Activated T-cell treated with anti-CD3 and anti-CD28 coated beads, Interleukin-2, amount 50 U/mL, for 24 hours (primary cell): ENCODE results near the gene PLPP3.
"Not testable (repeated sequence)": the region's sequence is repeated elsewhere in the genome, so short reads cannot be mapped to it uniquely, and the experiment has no call there.

Experiments used
- DNase-seq: peaks from one replicate; pipeline ENCODE4 v3.0.0-alpha.2; 2020
- H3K27ac Mint-ChIP-seq: 2 replicates; pipeline ENCODE4 v1.8.0; 2020; ENCODE audit warnings: mild to moderate bottlenecking, mixed read lengths
- H3K27me3 Mint-ChIP-seq: 2 replicates; pipeline ENCODE4 v1.8.0; 2020; ENCODE audit warnings: mixed read lengths
- H3K36me3 Mint-ChIP-seq: 2 replicates; pipeline ENCODE4 v1.8.0; 2020; ENCODE audit warnings: low read depth, mixed read lengths
- H3K4me1 Mint-ChIP-seq: 2 replicates; pipeline ENCODE4 v1.8.0; 2020; ENCODE audit warnings: low read depth, mixed read lengths
- H3K4me3 Mint-ChIP-seq: 2 replicates; pipeline ENCODE4 v1.8.0; 2020; ENCODE audit warnings: mild to moderate bottlenecking, moderate library complexity, mixed read lengths
- H3K9me3 Mint-ChIP-seq: 2 replicates; pipeline ENCODE4 v1.8.0; 2020; ENCODE audit warnings: mixed read lengths

The PLPP3 gene

GRCh38 chr1:56578963-56579875, at the start of gene PLPP3:
PLPP3 (minus strand) TSS chr1:56579563; CDS start chr1:56579016, 547 bp downstream.
- Mint-ChIP-seq H3K4me1 (peaks cover 9% of the 10 kb centered on the region), H3K36me3 (no peaks in the 10 kb centered on the region), H3K27me3 (peaks cover 56% of the 10 kb centered on the region), H3K27ac (no peak within 1 kb of the TSS), H3K4me3 (peak within 1 kb of the TSS; percentile 75), H3K9me3 (no peaks in the 10 kb centered on the region)
- peak; percentile 31 for DNase-seq

GRCh38 chr1:56627636-56628039, 48.3 kb upstream of the PLPP3 start:
- H3K36me3 Mint-ChIP-seq, result no peaks in the 10 kb centered on the region
- no peak overlapping the region for H3K27ac Mint-ChIP-seq
- peaks cover 2% of the 10 kb centered on the region for H3K9me3 Mint-ChIP-seq
- no peaks in the 10 kb centered on the region for H3K4me1 Mint-ChIP-seq
- DNase-seq, result no peak
- H3K27me3 Mint-ChIP-seq, result peaks cover 18% of the 10 kb centered on the region
- H3K4me3 Mint-ChIP-seq, result no peak overlapping the region

- Mint-ChIP-seq H3K9me3 (peaks cover 2% of the 10 kb centered on the region), H3K36me3 (no peaks in the 10 kb centered on the region), H3K4me1 (no peaks in the 10 kb centered on the region), H3K27me3 (peaks cover 14% of the 10 kb centered on the region), H3K4me3 (no peak overlapping the region), H3K27ac (no peak overlapping the region)
- no peak for DNase-seq
Observed at GRCh38 chr1:56627019-56627635, 47.8 kb upstream of the PLPP3 start.

DNA sequence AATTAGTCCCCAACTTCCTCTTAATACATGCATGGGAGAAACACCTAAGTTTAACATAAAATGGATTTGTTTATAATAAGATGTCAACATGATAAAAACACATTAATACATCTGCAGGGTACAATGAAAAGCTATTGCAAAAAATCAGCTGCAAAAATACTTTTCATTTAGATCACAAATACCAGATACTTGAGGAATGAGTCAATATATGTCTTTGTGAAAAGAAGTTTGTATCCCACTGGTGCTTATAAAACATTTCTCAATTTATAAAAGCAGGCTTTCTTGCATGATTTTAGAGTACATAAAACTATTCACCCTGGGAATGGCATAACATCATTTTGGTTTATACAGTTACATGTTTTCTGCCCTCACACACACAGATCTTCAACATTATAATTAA, 47.2 kb upstream of the PLPP3 start:
- DNase-seq, result no peak
- Mint-ChIP-seq H3K4me3 (no peak overlapping the region), H3K27ac (no peak overlapping the region)

DNA sequence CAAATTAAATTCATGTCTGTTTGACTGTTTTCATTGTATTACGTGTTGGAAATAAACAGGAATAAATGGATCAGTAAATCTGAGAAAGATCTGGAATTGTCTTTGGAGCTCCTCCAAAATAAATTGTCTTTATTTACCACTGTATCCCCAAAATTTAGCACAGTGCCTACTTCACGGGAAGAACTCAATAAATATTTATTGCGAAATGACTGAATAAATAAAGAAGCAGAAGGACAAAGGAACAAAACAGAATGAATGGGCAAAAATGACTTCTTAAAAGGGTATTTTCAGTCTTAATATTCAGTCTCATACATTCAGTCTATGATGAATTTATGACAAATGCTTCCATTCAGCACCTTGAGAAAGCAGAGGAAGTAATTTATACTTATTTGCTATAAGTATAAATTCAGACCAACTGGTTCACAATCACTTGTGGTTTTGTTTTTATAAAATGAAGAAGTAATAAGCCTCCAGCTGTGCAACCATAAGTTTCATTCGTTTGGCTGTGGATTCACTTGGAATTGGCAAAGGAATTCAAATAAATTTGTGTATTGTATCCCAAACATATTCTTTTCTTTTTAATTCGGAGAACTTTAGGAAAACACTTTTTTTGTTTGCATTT, 46.6 kb upstream of the PLPP3 start:
- Mint-ChIP-seq H3K4me3 (no peak overlapping the region), H3K36me3 (no peaks in the 10 kb centered on the region), H3K27ac (no peak overlapping the region), H3K27me3 (peaks cover 14% of the 10 kb centered on the region), H3K9me3 (peaks cover 2% of the 10 kb centered on the region), H3K4me1 (no peaks in the 10 kb centered on the region)
- DNase-seq, result no peak

More for the DNA sequence above, 47.2 kb upstream of the PLPP3 start:
- no peaks in the 10 kb centered on the region for H3K36me3 Mint-ChIP-seq
- peaks cover 14% of the 10 kb centered on the region for H3K27me3 Mint-ChIP-seq
- peaks cover 2% of the 10 kb centered on the region for H3K9me3 Mint-ChIP-seq
- H3K4me1 Mint-ChIP-seq, result no peaks in the 10 kb centered on the region

DNA sequence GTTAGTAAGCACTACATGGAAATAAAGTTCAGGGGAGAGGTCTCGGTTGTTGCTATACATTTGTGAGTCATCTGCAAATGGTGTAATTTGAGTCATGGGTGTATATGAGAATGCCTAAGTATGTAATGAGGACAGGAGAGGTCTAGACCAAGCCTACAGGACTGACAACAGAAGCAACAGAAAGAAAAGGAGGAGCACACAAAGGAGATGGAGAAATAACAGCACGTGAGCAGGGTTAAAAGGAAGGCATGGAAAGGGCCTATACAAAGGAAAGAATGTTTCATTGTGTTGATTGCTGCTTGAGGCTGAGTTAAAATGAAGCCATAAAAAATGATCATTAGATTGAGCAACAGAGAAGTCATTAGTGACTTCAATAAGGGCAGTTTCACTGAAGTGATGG, 37.8 kb upstream of the PLPP3 start:
- Mint-ChIP-seq H3K36me3 (no peaks in the 10 kb centered on the region), H3K27ac (no peak overlapping the region), H3K4me3 (no peak overlapping the region), H3K27me3 (no peaks in the 10 kb centered on the region), H3K4me1 (no peaks in the 10 kb centered on the region), H3K9me3 (peaks cover 2% of the 10 kb centered on the region)
- no peak for DNase-seq

DNA sequence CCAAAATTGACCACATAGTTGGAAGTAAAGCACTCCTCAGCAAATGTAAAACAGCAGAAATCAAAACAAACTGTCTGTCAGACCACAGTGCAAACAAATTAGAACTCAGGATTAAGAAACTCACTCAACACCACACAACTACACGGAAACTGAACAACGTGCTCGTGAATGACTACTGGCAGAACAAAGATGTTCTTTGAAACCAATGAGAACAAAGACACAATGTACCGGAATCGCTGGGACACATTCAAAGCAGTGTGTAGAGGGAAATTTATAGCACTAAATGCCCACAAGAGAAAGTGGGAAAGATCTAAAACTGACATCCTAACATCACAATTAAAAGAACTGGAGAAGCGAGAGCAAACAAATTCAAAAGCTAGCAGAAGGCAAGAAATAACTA, 31.4 kb upstream of the PLPP3 start:
- H3K27ac Mint-ChIP-seq, H3K27me3 Mint-ChIP-seq, H3K9me3 Mint-ChIP-seq, H3K36me3 Mint-ChIP-seq, H3K4me3 Mint-ChIP-seq, DNase-seq, H3K4me1 Mint-ChIP-seq: not testable (repeated sequence)

- H3K4me1 Mint-ChIP-seq, H3K4me3 Mint-ChIP-seq, H3K36me3 Mint-ChIP-seq, H3K9me3 Mint-ChIP-seq, H3K27ac Mint-ChIP-seq, DNase-seq, H3K27me3 Mint-ChIP-seq: not testable (repeated sequence)
Observed at GRCh38 chr1:56610097-56610496, 30.7 kb upstream of the PLPP3 start.

DNA sequence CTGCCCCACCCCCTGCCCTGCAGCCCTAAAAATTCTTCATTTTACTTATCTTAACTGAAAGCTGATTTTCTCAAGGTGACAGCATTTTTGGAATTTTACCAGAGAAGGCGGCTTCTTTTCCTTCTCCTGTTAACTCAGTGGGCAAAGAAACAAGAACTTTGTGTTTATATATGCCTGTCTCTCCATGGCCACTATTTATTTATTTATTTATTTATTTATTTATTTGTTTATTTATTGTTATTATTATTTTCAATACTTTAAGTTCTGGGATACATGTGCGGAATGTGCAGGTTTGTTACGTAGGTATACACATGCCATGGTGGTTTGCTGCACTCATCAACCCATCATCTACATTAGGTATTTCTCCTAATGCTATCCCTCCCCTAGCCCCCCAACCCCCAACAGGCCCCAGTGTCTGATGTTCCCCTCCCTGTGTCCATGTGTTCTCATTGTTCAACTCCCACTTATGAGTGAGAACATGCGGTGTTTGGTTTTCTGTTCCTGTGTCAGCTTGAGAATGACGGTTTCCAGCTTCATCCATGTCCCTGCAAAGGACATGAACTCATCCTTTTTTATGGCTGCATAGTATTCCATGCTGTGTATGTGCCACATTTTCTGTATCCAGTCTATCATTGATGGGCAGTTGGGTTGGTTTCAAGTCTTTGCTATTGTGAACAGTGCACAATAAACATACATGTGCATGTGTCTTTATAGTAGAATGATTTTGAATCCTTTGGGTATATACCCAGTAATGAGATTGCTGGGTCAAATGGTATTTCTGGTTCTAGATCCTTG, 16.2 kb upstream of the PLPP3 start:
- H3K9me3 Mint-ChIP-seq, H3K27me3 Mint-ChIP-seq, H3K4me3 Mint-ChIP-seq, H3K36me3 Mint-ChIP-seq, DNase-seq, H3K4me1 Mint-ChIP-seq, H3K27ac Mint-ChIP-seq: not testable (repeated sequence)

DNA sequence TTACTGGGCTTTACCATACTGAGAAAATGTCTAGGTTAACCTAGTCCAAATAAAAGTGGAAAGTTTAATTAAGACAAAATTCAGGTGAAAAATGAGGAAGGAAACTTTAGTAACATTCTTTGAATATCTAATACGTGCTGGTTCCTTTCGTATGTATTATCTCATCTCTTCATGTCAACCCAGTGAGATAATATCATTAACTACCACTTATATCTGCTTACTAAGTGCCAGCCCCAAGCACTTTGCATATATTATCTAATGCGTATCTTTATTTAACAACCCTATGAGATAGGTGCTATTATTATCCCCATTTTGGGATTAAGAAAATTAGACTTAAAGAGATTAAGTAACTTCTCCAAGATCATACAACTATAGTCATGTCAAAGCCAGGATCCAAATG, 12.5 kb upstream of the PLPP3 start:
- H3K9me3 Mint-ChIP-seq, result peaks cover 2% of the 10 kb centered on the region
- DNase-seq, result no peak
- H3K4me3 Mint-ChIP-seq, result no peak overlapping the region
- no peaks in the 10 kb centered on the region for H3K4me1 Mint-ChIP-seq
- no peak overlapping the region for H3K27ac Mint-ChIP-seq
- H3K36me3 Mint-ChIP-seq, result no peaks in the 10 kb centered on the region
- H3K27me3 Mint-ChIP-seq, result no peaks in the 10 kb centered on the region

GRCh38 chr1:56590520-56591011, 11.2 kb upstream of the PLPP3 start:
- no peak for DNase-seq
- no peaks in the 10 kb centered on the region for H3K27me3 Mint-ChIP-seq
- no peaks in the 10 kb centered on the region for H3K36me3 Mint-ChIP-seq
- no peak overlapping the region for H3K27ac Mint-ChIP-seq
- H3K9me3 Mint-ChIP-seq, result no peaks in the 10 kb centered on the region
- H3K4me1 Mint-ChIP-seq, result no peaks in the 10 kb centered on the region
- no peak overlapping the region for H3K4me3 Mint-ChIP-seq

DNA sequence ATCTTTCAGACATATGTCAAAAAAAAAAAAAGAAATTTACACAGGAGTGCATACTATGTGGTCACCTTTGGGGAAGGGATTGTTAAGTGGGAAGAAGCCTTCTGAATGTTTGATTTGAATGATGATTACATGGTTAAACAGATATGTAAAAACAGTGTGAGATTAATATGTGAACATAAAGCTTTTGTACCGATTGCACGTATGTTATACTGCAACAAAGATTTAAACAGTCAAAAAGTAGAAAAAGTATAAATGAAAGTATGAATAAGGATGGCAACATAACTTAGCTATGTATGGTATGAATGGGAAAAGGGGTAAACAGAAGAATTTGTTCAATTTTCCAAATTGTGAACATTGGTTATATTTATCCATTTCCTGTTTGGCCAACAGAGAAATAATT, 10.0 kb upstream of the PLPP3 start:
- H3K36me3 Mint-ChIP-seq, result no peaks in the 10 kb centered on the region
- no peaks in the 10 kb centered on the region for H3K27me3 Mint-ChIP-seq
- DNase-seq, result no peak
- no peaks in the 10 kb centered on the region for H3K9me3 Mint-ChIP-seq
- H3K27ac Mint-ChIP-seq, result no peak overlapping the region
- H3K4me1 Mint-ChIP-seq, result no peaks in the 10 kb centered on the region
- no peak overlapping the region for H3K4me3 Mint-ChIP-seq

DNA sequence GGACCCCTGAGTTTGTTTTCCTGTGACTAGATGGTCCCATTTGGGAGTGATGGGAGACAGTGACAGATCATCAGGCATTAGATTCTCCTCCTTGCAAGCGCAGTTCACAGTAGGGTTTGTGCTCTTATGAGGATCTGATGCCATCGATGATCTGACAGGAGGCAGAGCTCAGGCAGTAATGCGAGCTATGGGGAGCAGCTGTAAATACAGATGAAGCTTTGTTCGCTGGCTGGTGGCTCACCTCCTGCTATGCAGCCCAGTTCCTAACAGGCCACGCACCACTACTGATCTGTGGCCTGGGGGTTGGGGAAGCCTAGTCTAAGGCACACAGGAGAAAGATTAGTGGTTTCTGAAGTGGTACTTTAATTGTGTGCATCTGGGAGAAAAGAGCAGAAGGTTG, 7.1 kb upstream of the PLPP3 start:
- H3K9me3 Mint-ChIP-seq, result no peaks in the 10 kb centered on the region
- no peak overlapping the region for H3K27ac Mint-ChIP-seq
- H3K4me3 Mint-ChIP-seq, result no peak overlapping the region
- H3K36me3 Mint-ChIP-seq, result no peaks in the 10 kb centered on the region
- H3K27me3 Mint-ChIP-seq, result peaks cover 5% of the 10 kb centered on the region
- no peak for DNase-seq
- H3K4me1 Mint-ChIP-seq, result no peaks in the 10 kb centered on the region

DNA sequence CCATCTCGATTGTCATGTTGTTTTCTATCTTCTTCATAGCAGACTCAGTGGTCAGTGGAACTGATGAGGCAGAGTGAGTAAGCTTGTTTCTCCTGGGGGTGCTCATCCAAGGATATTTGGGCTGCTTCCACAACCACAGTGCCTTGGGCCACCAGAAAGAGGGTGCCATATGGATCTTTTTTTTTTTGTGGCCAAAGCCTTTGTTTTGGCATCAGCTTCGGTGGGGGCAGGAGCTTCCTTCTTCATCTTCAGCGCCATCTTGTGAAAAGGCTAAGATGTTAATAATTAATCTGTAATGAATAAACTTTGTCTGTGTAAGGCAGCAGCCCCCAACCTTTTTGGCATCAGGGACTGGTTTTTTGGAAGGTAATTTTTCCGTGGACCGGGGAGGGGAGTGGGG, 6.6 kb upstream of the PLPP3 start:
- Mint-ChIP-seq H3K27ac (no peak overlapping the region), H3K27me3 (peaks cover 10% of the 10 kb centered on the region), H3K36me3 (no peaks in the 10 kb centered on the region), H3K4me3 (no peak overlapping the region), H3K9me3 (no peaks in the 10 kb centered on the region), H3K4me1 (no peaks in the 10 kb centered on the region)
- no peak for DNase-seq
